Fibroblast of lung (primary cell): ENCODE results near the gene NINJ2.

ENCODE experiments used
- EZH2 ChIP-seq: IDR thresholded peaks from 2 replicates; pipeline ENCODE4 v1.5.1; 2012; ENCODE audit warnings: low read length, control low read depth, mild to moderate bottlenecking; ENCODE audit errors: missing control alignments
- TF ChIP-seq, protein P1 (sequence below), 2 donors: IDR thresholded peaks in 1 of 2; conservative IDR thresholded peaks in 1 of 2; 1 replicate in 1 of 2; 2 replicates in 1 of 2; pipeline ENCODE4 v1.5.1; 2011 to 2012; ENCODE audit warnings: low read length in 2 of 2, control low read depth in 1 of 2, inconsistent platforms in 1 of 2, low read depth in 1 of 2, mild to moderate bottlenecking in 1 of 2

DNA sequence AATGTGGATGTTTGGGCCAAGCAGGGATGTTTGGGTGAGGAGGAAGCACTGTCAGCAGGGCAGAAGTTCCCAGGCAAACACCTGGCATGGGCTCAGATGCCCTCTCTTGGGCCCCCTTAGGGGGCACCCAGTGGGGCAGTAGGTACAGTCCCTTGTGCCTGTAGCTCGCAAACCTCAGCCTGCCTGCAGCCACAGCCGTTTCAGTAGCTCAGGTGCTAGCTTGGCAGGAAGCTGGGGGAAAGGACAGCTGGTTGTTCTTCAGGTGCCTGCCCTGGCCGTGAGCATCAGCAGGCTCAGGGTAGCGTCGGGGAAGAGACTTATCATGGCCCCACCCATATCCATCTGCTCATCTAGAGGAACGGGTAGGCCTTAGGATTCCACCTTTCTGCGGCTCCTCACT, 136.0 kb downstream of the NINJ2 start:
- TF ChIP-seq, protein P1, sequence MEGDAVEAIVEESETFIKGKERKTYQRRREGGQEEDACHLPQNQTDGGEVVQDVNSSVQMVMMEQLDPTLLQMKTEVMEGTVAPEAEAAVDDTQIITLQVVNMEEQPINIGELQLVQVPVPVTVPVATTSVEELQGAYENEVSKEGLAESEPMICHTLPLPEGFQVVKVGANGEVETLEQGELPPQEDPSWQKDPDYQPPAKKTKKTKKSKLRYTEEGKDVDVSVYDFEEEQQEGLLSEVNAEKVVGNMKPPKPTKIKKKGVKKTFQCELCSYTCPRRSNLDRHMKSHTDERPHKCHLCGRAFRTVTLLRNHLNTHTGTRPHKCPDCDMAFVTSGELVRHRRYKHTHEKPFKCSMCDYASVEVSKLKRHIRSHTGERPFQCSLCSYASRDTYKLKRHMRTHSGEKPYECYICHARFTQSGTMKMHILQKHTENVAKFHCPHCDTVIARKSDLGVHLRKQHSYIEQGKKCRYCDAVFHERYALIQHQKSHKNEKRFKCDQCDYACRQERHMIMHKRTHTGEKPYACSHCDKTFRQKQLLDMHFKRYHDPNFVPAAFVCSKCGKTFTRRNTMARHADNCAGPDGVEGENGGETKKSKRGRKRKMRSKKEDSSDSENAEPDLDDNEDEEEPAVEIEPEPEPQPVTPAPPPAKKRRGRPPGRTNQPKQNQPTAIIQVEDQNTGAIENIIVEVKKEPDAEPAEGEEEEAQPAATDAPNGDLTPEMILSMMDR (conservative IDR thresholded peaks at IDR 0.05 in 1 of 2, IDR thresholded peaks at IDR 0.05 in 1 of 2; ENCODE audit: low read depth in 1 of 2, low read length in 2 of 2): no peak
- TF ChIP-seq EZH2: no peak
